Ureter (tissue), 1 donor: ENCODE data around the gene G0S2. TPM values are rescaled to one million over a fixed set of nuclear protein-coding genes. Genes with fewer than 3 reads are reported as not detected.
"Not testable (repeated sequence)": the region's sequence is repeated elsewhere in the genome, so short reads cannot be mapped to it uniquely, and the experiment has no call there.

Experiments used
- DNase-seq: peaks from one replicate; pipeline ENCODE4 v3.0.0-alpha.2; 2020; ENCODE audit warnings: low spot score
- total RNA-seq: library from RNA; stranded (reverse); gene quantifications from one replicate; pipeline ENCODE4 v1.2.4, GENCODE V29; 2023
- donor health status: DM: yes; HTN: yes; CAD: no.

The G0S2 gene
- total RNA-seq, 1 donor from 2014 or later, result 7.7 TPM

DNA sequence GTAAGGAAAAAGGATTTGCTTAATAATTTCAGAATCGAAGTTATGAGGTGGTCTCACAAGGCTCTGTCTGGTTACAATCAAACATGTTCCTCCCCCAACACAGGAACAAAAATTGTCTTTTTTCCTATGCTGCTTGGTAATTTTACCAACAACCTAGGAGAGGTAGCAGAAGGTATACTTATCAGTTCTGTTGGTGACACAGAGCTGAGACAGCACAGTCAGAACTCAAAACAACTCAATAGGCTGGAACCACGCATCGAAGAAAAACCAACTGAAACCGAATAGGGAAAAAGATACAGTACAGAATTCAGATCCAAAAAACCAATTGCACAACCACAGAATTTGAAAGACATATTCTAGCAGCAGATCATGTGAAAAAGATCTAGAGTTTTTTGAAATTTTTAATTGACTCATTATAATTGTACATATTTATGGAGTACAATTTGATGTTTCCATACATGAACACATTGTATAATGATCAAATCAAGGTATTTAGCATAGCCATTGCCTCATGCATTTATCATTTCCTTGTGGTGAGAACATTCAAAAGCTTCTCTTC, 3.8 kb downstream of the G0S2 start:
- DNase-seq, result no peak

DNA sequence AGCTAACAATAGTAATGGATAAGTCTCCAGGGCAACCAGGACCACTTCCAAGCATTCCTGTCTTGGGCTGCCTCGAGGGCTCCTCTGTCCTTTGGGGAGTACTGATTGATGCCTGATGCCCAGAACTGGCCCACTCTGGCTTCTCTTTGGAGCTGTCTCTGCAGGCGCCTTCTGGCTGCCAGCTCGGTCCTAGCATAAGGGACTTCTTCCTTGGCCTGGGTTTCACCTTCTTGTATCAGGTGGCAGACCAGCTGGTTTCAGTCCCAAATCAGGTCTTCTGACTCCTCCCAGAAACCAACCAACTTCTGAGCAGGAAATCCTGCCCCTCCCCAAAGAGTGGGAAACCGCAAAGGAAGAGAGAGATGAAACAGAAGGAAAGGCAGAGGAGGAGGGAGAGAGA, 10.6 kb downstream of the G0S2 start:
- DNase-seq, result no peak

DNA sequence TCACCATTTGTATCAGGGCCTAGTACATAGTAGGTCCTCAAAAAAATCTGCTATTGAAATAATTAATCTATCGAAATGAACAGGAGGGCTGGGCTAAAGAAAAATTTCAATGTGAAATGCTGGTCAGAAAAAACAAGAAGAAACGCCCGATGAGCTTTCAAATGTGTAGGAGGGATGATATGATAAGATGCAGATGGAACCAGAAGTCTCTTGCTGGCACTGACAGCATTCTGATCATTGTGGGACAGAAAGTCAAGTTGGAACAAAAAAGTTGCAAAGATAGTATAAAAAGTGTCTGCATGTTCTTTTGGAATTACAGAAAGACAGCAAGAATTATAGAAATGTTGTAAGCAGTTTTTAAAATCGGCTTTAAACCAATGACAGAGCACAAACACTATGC, 11.1 kb downstream of the G0S2 start:
- no peak for DNase-seq

- no peak for DNase-seq
These were observed 13.6 kb downstream of the G0S2 start for GRCh38 chr1:209688746-209689234.

- DNase-seq, result no peak
These were observed 14.3 kb downstream of the G0S2 start for GRCh38 chr1:209689477-209689876.

DNA sequence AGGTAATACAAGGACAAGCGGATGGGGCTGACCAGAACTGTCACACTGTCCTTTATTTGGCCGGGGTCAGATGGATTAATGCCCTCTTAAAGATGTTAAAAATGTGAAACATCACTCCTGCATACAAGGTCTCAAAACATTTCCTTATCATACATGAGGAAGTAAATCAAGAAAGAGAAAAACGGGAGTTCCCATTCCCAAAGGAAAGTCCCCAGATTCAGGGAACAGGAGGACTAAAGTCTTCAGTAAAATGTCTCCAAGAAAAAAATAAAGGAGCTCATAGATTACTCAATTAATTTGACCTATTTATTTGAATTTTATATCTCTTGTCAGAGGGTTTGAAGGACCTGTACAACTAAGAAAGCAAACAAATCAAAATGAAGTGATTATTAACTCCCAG, 16.0 kb downstream of the G0S2 start:
- no peak for DNase-seq

DNA sequence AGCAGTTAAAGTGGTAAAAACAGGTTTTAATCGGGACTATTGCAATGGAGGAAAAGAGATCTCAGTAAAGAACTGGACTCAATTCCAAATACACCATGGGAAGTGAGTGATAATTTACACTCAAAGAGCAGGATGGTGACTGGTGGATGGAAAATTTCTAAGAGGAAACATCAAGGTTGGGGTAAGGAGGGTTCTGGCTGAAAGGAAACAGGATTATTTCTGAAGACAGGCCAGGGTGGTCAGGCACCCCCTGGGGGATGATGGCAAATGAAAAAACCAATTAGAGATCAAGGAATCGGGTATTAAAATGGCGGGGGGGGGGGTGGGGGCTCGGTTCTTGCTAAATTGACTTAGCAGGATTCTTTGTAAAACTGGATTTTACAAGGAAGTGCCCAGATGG, 17.1 kb downstream of the G0S2 start:
- no peak for DNase-seq

GRCh38 chr1:209692745-209693504, 17.7 kb downstream of the G0S2 start:
- DNase-seq, result peak; percentile 81

DNA sequence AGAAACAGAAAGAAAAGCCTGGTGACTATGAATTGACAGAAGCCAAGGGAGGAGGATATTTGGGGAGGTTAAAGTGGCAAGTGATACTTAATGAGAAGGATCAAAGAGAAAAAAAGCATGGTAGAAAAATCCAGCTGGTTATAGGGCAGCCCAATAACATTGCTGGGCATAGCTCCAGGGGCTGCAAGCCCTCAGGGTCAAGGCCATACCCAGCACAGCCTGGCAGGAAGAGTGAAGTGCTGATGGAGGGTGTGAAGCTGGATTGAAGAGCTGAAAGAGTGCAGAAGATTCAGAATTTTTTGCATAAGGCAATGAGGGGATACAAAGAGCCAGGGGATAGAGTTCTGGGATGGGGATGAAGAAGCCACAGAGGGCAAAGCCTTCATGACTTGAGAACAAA, 21.5 kb downstream of the G0S2 start:
- no peak for DNase-seq

DNA sequence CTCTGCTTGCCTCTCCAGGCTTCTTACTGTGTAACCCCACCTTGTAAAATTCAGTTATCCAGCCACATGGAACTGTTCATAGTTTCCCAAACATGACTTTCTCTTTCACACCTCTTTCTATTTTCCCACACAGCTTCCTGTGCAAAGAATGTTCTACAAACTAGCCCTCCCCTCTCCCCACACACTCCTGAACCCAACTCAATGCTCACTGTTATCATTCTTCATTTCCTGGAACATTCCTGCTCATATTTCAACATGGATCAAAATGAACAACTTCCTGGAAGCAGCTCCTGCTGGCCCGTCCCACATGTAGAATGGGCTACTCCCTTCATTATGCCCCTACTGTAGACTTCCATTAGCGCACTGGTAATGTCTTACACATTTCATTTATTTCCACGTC, 21.9 kb downstream of the G0S2 start:
- DNase-seq, result no peak

GRCh38 chr1:209700686-209701085, 25.5 kb downstream of the G0S2 start:
- not testable (repeated sequence) for DNase-seq

- DNase-seq, result no peak
These were observed 27.6 kb downstream of the G0S2 start for GRCh38 chr1:209702832-209703231.

DNA sequence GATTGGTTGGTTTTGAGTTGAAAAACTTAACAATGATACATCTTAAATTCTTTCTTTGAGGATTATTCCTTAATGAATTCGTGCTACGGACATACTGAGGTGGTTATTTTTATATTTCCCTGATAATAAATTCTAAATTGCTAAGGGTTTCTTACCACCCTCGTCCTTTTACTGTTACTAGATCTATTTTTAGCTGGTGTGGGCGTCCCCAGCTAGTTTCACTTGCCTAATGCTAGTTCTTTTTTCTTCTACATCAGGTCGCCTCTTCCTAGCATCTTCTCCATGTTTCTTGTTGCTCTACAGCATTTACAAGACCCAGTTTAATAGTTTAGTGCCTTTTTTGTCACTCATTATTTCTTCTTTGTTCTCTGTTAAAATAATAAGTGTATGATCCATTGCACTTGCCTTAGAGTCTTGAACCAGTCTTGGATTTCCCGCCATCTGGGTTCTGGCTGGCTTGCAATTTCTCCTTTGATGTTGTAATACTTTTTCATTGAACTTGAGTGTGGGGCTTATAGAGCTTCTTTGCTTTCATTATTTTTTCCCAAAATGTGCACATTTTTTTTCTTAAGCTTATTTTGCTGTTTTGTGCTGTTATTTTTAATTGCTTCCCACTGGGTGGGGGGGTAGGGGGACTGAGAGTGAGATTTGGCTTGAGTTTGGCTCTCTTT, 28.8 kb downstream of the G0S2 start:
- DNase-seq, result no peak

- DNase-seq, result peak; percentile 81
These were observed 29.4 kb downstream of the G0S2 start, which contains the start of gene HSD11B1 for GRCh38 chr1:209704584-209704983. Gene HSD11B1 (plus strand): TSS chr1:209704846. CDS start chr1:209704943, 97 bp downstream.

GRCh38 chr1:209705033-209705598, 29.9 kb downstream of the G0S2 start:
- DNase-seq, result no peak

GRCh38 chr1:209706622-209707021, 31.4 kb downstream of the G0S2 start:
- DNase-seq, result no peak

DNA sequence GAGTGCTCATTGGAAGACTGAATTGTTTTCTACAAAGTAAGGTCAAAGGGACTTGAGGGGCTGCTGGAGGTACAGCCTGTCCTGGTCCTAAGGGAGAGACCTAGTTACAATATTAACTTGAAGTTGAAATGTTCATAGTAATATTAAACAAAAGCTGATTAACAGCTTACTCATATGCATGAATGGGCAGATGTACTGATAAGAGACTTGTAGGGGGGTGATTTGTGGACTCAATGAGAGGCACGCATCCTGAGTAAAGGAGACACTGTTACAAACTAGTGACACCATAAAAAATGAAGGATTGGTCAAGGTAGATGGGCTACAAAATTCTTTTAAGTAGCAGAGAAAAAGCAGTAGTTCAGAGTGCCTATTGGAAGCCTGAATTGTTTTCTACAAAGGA, 32.1 kb downstream of the G0S2 start:
- no peak for DNase-seq

DNA sequence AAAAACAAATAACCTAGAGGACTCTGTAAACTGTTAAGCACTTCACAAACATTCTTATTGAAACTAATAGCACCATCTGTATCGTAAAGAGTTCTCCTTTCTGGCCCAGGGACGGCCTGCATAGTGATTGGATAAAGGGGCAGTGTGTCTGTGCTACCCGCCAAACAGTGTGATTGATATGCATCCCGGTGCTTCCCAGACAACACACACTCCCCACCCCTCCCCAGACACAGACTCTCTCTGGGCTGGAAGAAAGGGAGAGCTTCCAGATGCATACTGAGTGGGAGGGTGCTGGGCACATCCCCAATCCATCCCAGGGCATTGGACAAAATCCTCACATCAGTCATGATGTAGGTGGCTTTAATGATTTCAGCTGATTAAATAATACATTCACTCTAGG, 33.1 kb downstream of the G0S2 start:
- DNase-seq, result no peak

DNA sequence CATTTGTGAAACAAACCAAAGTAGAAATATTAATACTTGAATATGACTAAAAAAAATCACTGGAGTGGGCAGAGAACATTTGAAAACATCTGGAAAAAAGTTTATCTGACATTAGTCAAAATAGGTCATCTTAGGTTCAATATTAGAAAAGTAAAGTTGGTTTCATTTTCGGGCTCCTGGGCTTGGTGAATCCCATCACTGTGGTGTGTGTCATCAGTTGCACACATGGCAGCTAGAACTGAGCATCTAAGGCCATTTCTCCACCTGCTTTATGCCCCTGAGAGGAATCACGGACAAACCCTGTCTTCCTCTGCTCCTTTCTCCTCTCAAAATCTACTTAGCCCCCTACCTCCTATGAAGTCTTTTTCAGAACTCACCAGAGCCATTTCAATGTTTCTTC, 34.9 kb downstream of the G0S2 start:
- no peak for DNase-seq

DNA sequence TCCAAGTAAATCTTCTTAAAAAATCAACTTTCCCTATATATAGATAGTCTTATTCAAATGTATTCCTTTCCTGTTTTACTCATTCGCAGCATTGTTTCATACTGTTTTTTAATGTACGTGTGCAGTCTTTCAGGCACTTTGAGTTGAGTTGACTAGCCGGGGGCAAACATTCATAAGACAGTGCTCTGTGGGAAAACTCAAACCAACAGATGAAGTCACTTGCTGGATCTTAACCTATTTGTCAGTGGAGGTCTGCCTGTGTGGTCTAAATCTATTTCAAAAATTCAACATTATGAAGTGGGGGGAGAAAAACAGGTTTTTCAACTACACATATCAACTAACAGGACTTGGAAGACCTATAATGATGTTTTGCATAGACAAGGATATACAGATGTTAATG, 35.6 kb downstream of the G0S2 start:
- DNase-seq, result no peak

DNA sequence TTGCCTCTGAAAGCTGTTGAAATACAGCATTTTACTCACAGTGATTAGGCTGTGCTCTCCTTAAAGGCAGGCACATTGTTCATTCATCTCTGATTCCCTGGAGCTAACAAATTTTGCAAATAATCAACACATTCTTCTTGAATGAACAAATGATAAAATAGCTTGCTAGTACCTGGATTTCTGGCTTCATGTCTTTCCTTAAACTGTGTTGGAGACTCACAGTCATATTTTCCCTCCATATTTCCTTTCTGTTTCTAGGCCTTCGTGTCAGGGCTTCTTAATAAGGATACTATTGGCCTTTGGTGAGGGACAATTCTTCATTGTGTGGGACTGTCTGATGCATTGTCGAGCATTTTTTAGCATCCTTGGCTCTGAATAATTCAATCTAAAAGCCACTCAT, 39.1 kb downstream of the G0S2 start:
- no peak for DNase-seq

DNA sequence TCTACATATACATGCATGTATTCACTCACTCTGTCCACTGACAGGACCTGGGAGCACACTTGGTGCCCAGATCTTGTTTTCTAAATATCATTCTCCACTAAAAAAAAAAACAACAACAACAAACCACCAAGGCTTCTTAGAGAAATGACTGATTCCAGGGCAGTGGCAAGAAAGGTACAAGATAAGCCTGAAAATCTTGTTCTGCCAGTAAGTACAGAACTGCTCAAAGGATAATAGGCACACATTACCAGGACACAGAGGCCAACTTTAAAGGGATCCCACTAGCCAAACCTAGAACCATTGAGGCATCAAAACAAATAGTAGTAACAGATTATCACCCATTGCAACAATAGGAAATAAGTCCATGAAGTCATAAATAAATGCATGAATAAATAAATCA, 40.1 kb downstream of the G0S2 start:
- no peak for DNase-seq

- no peak for DNase-seq
These were observed 42.6 kb downstream of the G0S2 start for GRCh38 chr1:209717818-209718217.
